ENCODE measurements around the gene HOXA2.

The HOXA2 gene

DNA sequence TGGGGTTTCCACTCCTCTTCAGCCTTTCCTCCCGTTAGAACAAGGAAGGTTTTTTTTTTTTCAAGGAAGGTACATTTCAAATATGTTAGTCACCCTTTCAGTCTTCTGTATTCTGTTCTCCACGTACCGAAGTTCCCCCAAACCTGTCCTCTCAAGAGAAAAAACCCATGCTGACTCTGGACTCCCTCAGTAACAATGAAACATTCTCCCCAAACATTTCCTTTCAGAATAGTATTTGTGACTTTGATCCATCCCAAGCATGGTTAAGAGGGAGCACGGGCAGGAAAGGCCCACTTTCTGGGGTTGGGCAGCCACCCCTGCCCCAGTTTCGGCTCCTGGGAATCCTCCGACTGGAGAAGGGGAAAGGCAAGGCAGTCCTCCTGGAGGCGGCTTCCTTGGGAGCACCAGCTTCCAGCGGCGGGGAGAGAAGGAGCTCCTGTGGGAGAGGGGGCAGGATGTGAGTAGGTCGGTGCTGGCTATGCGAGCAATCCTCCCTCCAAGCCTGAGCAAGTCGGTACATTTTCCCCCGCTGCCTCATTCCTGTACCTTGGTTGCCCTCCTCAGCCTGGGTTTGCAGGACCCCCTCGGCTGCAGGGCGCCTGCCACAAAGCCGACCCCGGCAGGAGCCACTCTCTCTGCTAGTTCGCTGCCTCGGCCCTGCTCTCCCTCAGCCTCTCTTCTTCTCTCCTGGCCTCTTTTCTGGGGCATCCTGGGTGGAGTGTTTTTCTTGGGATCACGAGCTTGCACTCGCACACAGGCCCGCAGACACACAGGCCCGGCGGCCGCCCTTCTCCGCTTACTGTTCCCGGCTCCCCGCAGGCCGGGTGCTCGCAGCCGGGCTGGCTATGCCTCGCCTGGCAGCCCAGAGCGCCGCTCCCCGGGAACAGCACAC, 4.6 kb downstream of the HOXA2 start:
- no peak for DNase-seq

GRCh38 chr7:27096768-27097514, 5.5 kb downstream of the HOXA2 start:
- no peak for DNase-seq

DNA sequence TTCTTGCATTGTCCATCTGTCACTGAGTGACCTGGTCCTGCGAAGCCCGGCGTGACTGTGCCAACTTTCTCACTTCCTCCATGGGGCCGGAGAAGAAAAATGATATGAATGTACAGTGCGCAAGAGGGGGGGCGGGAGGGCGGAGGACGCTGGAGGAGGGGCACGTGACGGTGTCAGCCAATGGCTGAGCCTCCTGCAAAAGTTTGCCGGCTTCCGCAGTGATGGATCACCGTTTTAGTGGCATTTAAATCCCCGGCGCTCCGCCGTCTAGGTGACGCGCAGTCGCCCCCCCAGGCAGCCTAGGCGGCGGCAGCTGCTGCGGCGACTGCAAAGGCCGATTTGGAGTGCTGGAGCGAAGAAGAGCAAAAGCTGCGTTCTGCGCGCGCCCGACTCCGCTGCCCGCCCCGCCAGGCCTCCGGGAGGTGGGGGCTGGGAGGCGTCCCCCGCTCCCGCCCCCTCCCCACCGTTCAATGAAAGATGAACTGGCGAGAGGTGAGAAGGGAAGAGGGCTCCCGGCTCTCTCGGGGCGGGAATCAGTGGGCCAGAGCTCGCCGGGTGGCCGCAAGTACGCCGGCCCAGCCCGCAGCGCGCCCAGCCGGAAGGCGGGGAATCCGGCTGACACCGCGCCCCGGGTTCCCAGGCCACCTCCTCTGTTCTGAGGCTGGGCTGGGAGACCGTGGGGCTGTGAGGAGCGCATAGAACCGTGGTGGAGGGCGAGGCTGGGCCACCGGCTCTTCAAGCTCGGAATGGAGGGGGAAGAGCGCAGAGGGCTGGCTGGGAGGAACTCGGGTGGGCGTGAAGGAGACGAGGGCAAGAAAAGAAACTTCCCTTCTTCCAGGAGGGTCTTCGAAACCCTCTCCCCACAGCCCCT, 6.4 kb downstream of the HOXA2 start, which contains the start of gene HOXA1:
HOXA1 (minus strand) TSS at position 104 of the 871 bp plus-strand sequence; CDS start at position 16, 88 bp downstream.
- no peak for DNase-seq

- DNase-seq = no peak
These were observed 7.2 kb downstream of the HOXA2 start for GRCh38 chr7:27095050-27095896.

GRCh38 chr7:27094304-27095049, 8.0 kb downstream of the HOXA2 start:
- no peak for DNase-seq

DNA sequence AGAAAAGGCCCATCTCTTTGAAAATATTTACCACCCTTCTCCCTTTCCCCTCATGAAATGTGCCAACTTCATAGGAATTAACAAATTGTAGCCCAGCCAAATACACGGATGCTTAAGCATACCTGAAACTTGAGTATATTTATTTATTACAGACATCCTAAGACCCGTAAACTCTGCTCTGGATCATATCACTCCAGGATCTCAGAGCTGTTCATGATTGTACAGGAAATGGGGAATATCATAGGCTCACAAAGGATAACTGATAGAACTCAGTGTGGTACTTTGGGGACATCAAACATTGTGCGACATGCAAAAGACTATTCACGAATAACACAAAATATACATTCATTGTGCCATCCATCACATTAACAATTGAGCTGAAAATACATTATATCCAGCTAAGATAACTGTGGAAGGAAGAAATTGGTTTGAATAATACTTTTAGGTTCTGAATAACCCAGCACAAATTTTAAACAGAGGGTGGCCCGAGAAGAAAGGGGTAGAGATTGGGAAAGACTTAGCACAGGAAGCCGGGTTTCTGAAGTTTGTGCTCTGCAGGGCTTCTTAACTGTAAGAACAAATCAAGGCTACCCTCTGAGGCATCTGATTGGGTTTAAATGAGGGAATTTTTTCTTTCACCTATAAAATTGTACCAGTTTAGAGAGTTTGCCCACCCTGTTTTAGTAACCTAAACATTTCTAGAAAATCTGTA, 9.1 kb downstream of the HOXA2 start:
- no peak for DNase-seq

DNA sequence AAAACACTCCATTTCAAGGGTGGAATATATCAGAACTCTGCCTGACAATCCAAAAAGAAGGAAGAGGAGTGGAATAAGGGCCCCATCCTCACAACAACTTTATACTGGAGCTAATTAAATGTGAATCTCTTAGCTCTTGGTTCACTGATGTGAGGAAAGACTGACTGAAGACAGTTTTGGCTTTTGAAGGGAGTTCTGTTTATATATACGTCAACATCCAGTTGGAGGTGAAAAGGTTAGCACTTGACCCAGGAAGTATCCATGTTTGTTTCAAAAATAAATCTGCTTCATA, 9.7 kb downstream of the HOXA2 start:
- no peak for DNase-seq

DNA sequence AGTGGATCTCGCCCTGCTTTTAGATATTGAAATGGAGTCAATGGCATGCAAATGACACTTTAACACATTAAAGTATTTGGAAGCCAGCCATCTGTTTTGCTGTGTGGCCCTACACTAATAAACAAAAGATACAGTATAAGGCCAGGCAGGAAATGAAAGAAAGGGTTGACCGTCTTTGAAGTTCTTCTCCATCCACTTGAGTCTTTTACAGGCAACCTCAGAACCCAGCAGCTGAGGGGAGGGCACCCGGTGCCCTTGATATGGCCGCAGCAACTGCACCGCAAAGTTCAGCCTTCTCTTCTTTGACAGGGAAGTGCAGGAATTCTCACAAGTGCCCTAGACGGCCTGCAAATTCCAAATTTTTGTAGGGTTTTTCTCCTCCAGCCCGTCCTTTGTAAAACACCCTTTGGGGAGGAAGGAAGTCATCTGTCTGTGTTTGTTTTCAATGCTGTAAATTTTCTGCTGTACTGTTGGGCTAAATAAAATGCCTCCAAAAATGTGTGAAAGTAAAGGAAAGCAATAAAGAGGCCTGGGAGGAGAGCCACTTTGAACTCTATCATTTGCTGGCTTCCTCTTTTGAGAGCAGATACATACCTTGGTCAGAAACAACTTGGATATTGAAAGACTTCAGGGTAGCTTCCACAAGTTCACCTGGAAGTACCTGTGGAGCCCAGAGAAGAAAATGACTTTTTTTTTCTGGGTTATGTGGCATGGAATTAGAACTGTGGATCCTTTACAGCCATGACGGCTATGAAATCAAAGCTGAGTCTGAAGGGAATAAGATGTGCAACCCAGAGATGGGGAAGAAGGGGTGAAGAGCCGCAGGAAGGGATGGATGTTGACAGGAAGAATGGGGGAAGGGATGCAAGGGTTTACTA, 10.3 kb downstream of the HOXA2 start:
- no peak for DNase-seq

DNA sequence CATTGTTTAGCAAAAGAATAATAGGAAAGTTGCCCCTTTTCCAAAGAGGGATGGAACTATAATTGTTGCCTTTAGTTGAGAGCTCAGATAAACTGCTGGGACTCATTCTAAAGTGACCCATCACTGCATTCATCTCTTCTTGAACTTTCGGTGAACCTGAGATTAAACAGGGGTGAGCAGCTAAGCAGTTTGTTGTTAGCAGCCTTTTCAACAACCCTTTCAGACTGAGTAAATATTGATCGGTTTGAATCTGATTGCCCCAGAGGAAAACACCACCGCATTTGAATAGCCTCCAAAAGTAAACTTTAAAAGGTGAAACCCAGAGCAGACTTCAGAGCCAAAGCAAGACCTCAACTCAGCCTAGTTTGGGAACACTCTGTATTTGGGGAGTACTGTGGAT, 11.4 kb downstream of the HOXA2 start:
- no peak for DNase-seq

DNA sequence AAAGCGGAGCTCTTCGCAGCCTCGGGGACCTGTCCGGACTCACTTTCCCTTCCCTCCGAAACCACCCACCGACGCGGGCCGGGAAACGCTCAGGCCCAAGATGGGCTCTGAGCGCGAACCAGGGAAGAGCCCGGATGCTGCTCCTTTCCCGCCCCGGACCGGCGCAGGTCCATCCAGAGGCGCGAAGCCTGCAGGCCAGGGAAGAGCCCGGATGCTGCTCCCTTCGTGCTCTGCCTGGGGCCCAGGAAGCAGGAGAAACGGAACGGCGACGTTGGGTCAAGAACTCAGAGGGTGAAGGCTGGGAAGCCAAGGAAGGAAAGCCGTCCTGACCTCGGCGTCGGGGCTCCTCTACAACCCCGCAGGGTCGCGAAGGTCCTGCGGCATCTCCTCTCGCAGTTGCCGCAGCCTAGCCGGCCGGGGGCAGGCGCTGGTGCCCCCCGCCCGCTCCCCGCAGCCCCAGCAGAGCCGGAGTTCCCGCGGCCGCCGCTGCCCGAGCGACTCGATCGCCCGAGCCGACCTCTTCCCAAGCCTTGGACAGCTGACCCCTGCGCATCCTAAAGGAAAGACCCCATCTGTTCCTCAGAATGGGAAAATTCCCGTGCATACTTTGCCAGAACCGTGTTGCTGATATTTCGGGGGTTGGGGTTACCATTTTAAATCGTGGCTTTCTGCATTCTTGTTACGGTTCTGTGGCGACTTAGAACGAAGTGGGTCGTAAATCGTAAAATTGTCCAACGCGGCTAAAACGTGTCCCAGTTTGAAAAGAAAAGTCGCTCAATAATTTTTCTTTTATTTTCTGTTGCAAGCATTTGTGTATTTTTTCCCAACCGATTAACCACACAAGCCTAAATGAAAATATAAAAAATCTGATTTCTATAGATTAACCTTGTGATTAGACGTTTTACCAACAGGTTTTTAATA, 14.2 kb downstream of the HOXA2 start:
- no peak for DNase-seq

DNA sequence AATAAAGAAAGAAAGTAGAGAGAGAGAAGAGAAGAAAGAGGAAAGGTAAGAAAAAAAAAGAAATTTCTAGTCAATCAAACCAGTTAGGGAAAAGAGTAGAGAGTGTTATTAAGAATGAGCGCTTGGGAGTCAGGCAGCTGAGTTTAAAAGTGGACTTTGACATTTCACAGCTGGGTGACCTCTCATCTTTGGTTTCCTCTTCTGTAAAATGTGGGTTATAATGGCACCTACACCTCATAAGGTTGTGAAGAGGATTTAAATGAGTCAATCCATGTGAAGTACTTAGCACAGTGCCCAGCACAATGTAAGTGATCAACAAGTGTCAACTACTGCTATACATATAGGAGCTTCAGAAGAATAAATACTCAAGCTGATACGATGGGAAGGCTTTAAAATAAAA, 18.8 kb downstream of the HOXA2 start:
- no peak for DNase-seq

- DNase-seq = no peak
These were observed 20.3 kb downstream of the HOXA2 start for GRCh38 chr7:27082171-27082570.

DNA sequence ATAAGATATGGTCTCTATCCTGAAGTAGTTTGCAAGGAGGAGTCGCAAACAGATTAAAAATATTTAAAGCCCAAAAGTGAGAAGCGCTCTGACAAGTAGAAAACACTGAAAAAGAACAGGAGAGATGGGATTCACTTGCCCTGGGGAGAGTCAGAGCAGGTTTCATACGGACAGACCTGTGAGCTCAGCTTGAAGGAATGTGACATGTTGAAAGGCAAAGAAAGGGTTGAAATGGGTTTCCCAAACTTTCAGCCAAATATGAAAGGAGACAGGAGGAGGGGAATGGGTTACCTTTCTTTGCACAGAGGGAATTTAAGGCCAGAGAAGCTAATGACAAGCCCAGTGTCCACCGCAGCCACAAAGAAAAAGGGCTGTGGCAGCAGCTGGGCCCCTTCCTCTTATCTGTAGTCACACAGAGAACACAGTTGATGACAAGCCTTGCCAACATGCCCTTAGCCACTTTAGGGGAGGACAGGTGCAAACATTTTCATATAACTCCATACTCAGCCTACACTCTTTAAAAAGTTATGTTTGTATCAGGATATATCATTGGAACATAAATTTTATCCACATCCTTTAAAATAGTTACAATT, 21.5 kb downstream of the HOXA2 start:
- no peak for DNase-seq

- no peak for DNase-seq
These were observed 23.1 kb downstream of the HOXA2 start for GRCh38 chr7:27079234-27079975.

GRCh38 chr7:27078616-27079233, 23.8 kb downstream of the HOXA2 start:
- DNase-seq = no peak

- DNase-seq = no peak
These were observed 29.4 kb downstream of the HOXA2 start for GRCh38 chr7:27073076-27073475.
